Neural progenitor cell (in vitro differentiated cells): Measurements from ENCODE around the gene NXPE4. TPM values are rescaled to one million over a fixed set of nuclear protein-coding genes. Genes with fewer than 3 reads are reported as not detected.

ENCODE experiments used
- DNase-seq: peaks from one replicate; pipeline ENCODE4 v3.0.0-alpha.2; 2016; ENCODE audit warnings: low spot score
- H2AFZ ChIP-seq: fragments of 200-600 bp; sonication (generic); replicated peaks from 2 replicates; pipeline ENCODE4 v1.6.1; 2016; ENCODE audit warnings: antibody characterized with exemption
- H3F3A ChIP-seq: fragments of 200-600 bp; sonication (generic); 2 replicates; pipeline ENCODE4 v1.6.1; 2016; ENCODE audit warnings: antibody characterized with exemption, low read depth
- H3K27ac ChIP-seq: fragments of 200-600 bp; sonication (generic); 2 replicates; pipeline ENCODE4 v1.5.1; 2016; ENCODE audit warnings: mild to moderate bottlenecking
- H3K27me3 ChIP-seq: fragments of 200-600 bp; sonication (generic); 2 replicates; pipeline ENCODE4 v1.6.1; 2016; ENCODE audit warnings: mild to moderate bottlenecking, moderate library complexity
- H3K36me3 ChIP-seq: fragments of 200-600 bp; sonication (generic); 2 replicates; pipeline ENCODE4 v1.5.1; 2016
- H3K4me1 ChIP-seq: fragments of 200-600 bp; sonication (generic); 2 replicates; pipeline ENCODE4 v1.6.1; 2016; ENCODE audit warnings: mixed run types
- H3K4me2 ChIP-seq: fragments of 200-600 bp; sonication (generic); 2 replicates; pipeline ENCODE4 v1.6.1; 2016
- H3K4me3 ChIP-seq: fragments of 200-600 bp; sonication (generic); 2 replicates; pipeline ENCODE4 v1.5.1; 2016
- H3K79me2 ChIP-seq: fragments of 200-600 bp; sonication (generic); 2 replicates; pipeline ENCODE4 v1.6.1; 2016; ENCODE audit warnings: low read depth
- H3K9ac ChIP-seq: fragments of 200-600 bp; sonication (generic); 2 replicates; pipeline ENCODE4 v1.6.1; 2016
- H3K9me3 ChIP-seq: fragments of 200-600 bp; sonication (generic); 2 replicates; pipeline ENCODE4 v1.5.1; 2016; ENCODE audit warnings: low read depth
- H4K20me1 ChIP-seq: fragments of 200-600 bp; sonication (generic); 2 replicates; pipeline ENCODE4 v1.6.1; 2016; ENCODE audit warnings: low read depth
- H3K27ac Mint-ChIP-seq: 3 replicates; pipeline ENCODE4 v1.8.0; 2021; ENCODE audit warnings: mixed read lengths
- H3K27me3 Mint-ChIP-seq: 2 replicates; pipeline ENCODE4 v1.8.0; 2022; ENCODE audit warnings: low read depth, mild to moderate bottlenecking, inconsistent platforms, moderate library complexity, mixed read lengths; ENCODE audit not compliant: insufficient read depth
- H3K36me3 Mint-ChIP-seq: 3 replicates; pipeline ENCODE4 v1.8.0; 2021; ENCODE audit warnings: mixed read lengths
- H3K4me1 Mint-ChIP-seq: 3 replicates; pipeline ENCODE4 v1.8.0; 2021; ENCODE audit warnings: mixed read lengths
- H3K4me3 Mint-ChIP-seq: 3 replicates; pipeline ENCODE4 v1.8.0; 2021; ENCODE audit warnings: mild to moderate bottlenecking, moderate library complexity, mixed read lengths
- H3K9me3 Mint-ChIP-seq: 3 replicates; pipeline ENCODE4 v1.8.0; 2020; ENCODE audit warnings: mixed read lengths
- CTCF ChIP-seq: fragments of 200-600 bp; sonication (generic); IDR thresholded peaks from 2 replicates; pipeline ENCODE4 v1.5.1; 2017; ENCODE audit warnings: antibody characterized with exemption, mild to moderate bottlenecking
- EZH2 ChIP-seq: fragments of 200-600 bp; sonication (generic); IDR thresholded peaks from 2 replicates; pipeline ENCODE4 v1.6.1; 2017; ENCODE audit warnings: antibody characterized with exemption, mild to moderate bottlenecking, moderate library complexity
- EZH2phosphoT487 ChIP-seq: fragments of 200-600 bp; sonication (generic); IDR thresholded peaks from 2 replicates; pipeline ENCODE4 v1.6.1; 2017; ENCODE audit warnings: antibody characterized with exemption
- total RNA-seq: library from RNA; depleted of rRNA; stranded (reverse); fragments of >200 nt; gene quantifications from 2 replicates; pipeline ENCODE4 v1.2.3, GENCODE V29; 2015; ENCODE audit warnings: low replicate concordance

The NXPE4 gene
- total RNA-seq, 1 donor from 2014 or later = not detected

GRCh38 chr11:114621950-114622809 is 26.6 kb upstream of the NXPE4 start:
- no peak for TF ChIP-seq EZH2phosphoT487
- TF ChIP-seq EZH2 = no peak
- TF ChIP-seq CTCF = no peak
- no peak overlapping the region for H3K4me3 Mint-ChIP-seq
- H3K27me3 Mint-ChIP-seq = no peaks in the 10 kb centered on the region
- no peak overlapping the region for H2AFZ ChIP-seq
- no peak overlapping the region for H3K27ac Mint-ChIP-seq
- H3K36me3 Mint-ChIP-seq = no peaks in the 10 kb centered on the region
- peaks cover 80% of the 10 kb centered on the region for H3F3A ChIP-seq
- no peaks in the 10 kb centered on the region for H3K4me1 ChIP-seq
- H3K79me2 ChIP-seq = no peaks in the 10 kb centered on the region
- no peaks in the 10 kb centered on the region for H3K36me3 ChIP-seq
- H3K9me3 ChIP-seq = peaks cover 7% of the 10 kb centered on the region
- H3K27me3 ChIP-seq = no peaks in the 10 kb centered on the region
- no peaks in the 10 kb centered on the region for H3K4me1 Mint-ChIP-seq
- H3K27ac ChIP-seq = no peak overlapping the region
- peaks cover 20% of the 10 kb centered on the region for H3K9me3 Mint-ChIP-seq
- no peak overlapping the region for H3K4me3 ChIP-seq
- DNase-seq = no peak
- no peak overlapping the region for H3K4me2 ChIP-seq
- H3K9ac ChIP-seq = no peak overlapping the region
- no peaks in the 10 kb centered on the region for H4K20me1 ChIP-seq

GRCh38 chr11:114621072-114621471 is 25.5 kb upstream of the NXPE4 start:
- peaks cover 11% of the 10 kb centered on the region for H3K9me3 ChIP-seq
- H3K9ac ChIP-seq = no peak overlapping the region
- no peak for TF ChIP-seq EZH2
- TF ChIP-seq EZH2phosphoT487 = no peak
- TF ChIP-seq CTCF = no peak
- H3K4me1 Mint-ChIP-seq = no peaks in the 10 kb centered on the region
- H4K20me1 ChIP-seq = no peaks in the 10 kb centered on the region
- H2AFZ ChIP-seq = no peak overlapping the region
- H3K4me1 ChIP-seq = no peaks in the 10 kb centered on the region
- H3K36me3 ChIP-seq = no peaks in the 10 kb centered on the region
- no peak overlapping the region for H3K27ac ChIP-seq
- peaks cover 18% of the 10 kb centered on the region for H3K9me3 Mint-ChIP-seq
- H3K27me3 Mint-ChIP-seq = no peaks in the 10 kb centered on the region
- peaks cover 91% of the 10 kb centered on the region for H3F3A ChIP-seq
- H3K4me3 ChIP-seq = no peak overlapping the region
- H3K27me3 ChIP-seq = no peaks in the 10 kb centered on the region
- H3K4me3 Mint-ChIP-seq = no peak overlapping the region
- no peaks in the 10 kb centered on the region for H3K36me3 Mint-ChIP-seq
- no peaks in the 10 kb centered on the region for H3K79me2 ChIP-seq
- no peak overlapping the region for H3K4me2 ChIP-seq
- DNase-seq = no peak
- no peak overlapping the region for H3K27ac Mint-ChIP-seq

- no peak for TF ChIP-seq EZH2
- TF ChIP-seq CTCF = no peak
- TF ChIP-seq EZH2phosphoT487 = no peak
- no peak for DNase-seq
- Histone ChIP-seq H3K9me3 (peaks cover 18% of the 10 kb centered on the region), H3K27ac (no peak overlapping the region), H3K4me3 (no peak overlapping the region), H4K20me1 (no peaks in the 10 kb centered on the region), H3K4me1 (no peaks in the 10 kb centered on the region), H2AFZ (no peak overlapping the region), H3K36me3 (no peaks in the 10 kb centered on the region), H3K9ac (no peak overlapping the region), H3K27me3 (no peaks in the 10 kb centered on the region), H3K4me2 (no peak overlapping the region), H3F3A (peaks cover 99% of the 10 kb centered on the region), H3K79me2 (no peaks in the 10 kb centered on the region)
- Mint-ChIP-seq H3K4me1 (no peaks in the 10 kb centered on the region), H3K27ac (no peak overlapping the region), H3K27me3 (no peaks in the 10 kb centered on the region), H3K36me3 (no peaks in the 10 kb centered on the region), H3K4me3 (no peak overlapping the region), H3K9me3 (peaks cover 24% of the 10 kb centered on the region)
Measured at GRCh38 chr11:114619659-114620173, 24.1 kb upstream of the NXPE4 start.
